ENCODE measurements around the gene PDIA2. TPM values are rescaled to one million over a fixed set of nuclear protein-coding genes. Genes with fewer than 3 reads are reported as not detected.

PDIA2 gene
- polyA plus RNA-seq, 2 of the 4 experiments (the other 2 are of a cell fraction) = 0.45 to 0.52 TPM

Other genes starting within 250 kb of the PDIA2 start
- 46.9 and 50.9 TPM in 2 replicates for gene POLR3K, start 229.6 kb upstream of the PDIA2 start, polyA plus RNA-seq (2011; rRNA removed)
- gene POLR3K, start 229.6 kb upstream of the PDIA2 start, polyA plus RNA-seq (2017; fragmentation: RNase III; extraction: RNeasy Plus Mini Kit Qiagen cat#74134 plus additional on column Dnase treatment) = 45.6 to 51.8 TPM (median 47.6 TPM) in 3 replicates
- 43.5 and 45.0 TPM in 2 replicates for gene SNRNP25, start 229.3 kb upstream of the PDIA2 start, polyA plus RNA-seq (2011; rRNA removed)
- 82.1 to 83.0 TPM (median 82.2 TPM) in 3 replicates for gene SNRNP25, start 229.3 kb upstream of the PDIA2 start, polyA plus RNA-seq (2017; fragmentation: RNase III; extraction: RNeasy Plus Mini Kit Qiagen cat#74134 plus additional on column Dnase treatment)
- 13.5 and 17.9 TPM in 2 replicates for gene RHBDF1, start 210.5 kb upstream of the PDIA2 start, polyA plus RNA-seq (2011; rRNA removed)
- 17.5 to 20.5 TPM (median 19.2 TPM) in 3 replicates for gene RHBDF1, start 210.5 kb upstream of the PDIA2 start, polyA plus RNA-seq (2017; fragmentation: RNase III; extraction: RNeasy Plus Mini Kit Qiagen cat#74134 plus additional on column Dnase treatment)
- gene MPG, start 204.9 kb upstream of the PDIA2 start, polyA plus RNA-seq (2011; rRNA removed) = 25.5 and 28.2 TPM in 2 replicates
- gene MPG, start 204.9 kb upstream of the PDIA2 start, polyA plus RNA-seq (2017; fragmentation: RNase III; extraction: RNeasy Plus Mini Kit Qiagen cat#74134 plus additional on column Dnase treatment) = 42.3 to 54.3 TPM (median 47.6 TPM) in 3 replicates
- 15.8 and 17.0 TPM in 2 replicates for gene NPRL3, start 144.5 kb upstream of the PDIA2 start, polyA plus RNA-seq (2011; rRNA removed)
- 24.6 to 28.4 TPM (median 25.9 TPM) in 3 replicates for gene NPRL3, start 144.5 kb upstream of the PDIA2 start, polyA plus RNA-seq (2017; fragmentation: RNase III; extraction: RNeasy Plus Mini Kit Qiagen cat#74134 plus additional on column Dnase treatment)
- gene HBZ, start 130.5 kb upstream of the PDIA2 start, polyA plus RNA-seq (2011; rRNA removed) = not detected in 2 replicates
- not detected in 3 replicates for gene HBZ, start 130.5 kb upstream of the PDIA2 start, polyA plus RNA-seq (2017; fragmentation: RNase III; extraction: RNeasy Plus Mini Kit Qiagen cat#74134 plus additional on column Dnase treatment)
- not detected in 2 replicates for gene HBM, start 117.2 kb upstream of the PDIA2 start, polyA plus RNA-seq (2011; rRNA removed)
- gene HBM, start 117.2 kb upstream of the PDIA2 start, polyA plus RNA-seq (2017; fragmentation: RNase III; extraction: RNeasy Plus Mini Kit Qiagen cat#74134 plus additional on column Dnase treatment) = not detected in 3 replicates
- gene HBA2, start 110.3 kb upstream of the PDIA2 start, polyA plus RNA-seq (2011; rRNA removed) = 0.20 and 0.26 TPM in 2 replicates
- 0.23 to 0.68 TPM in 2 of 3 replicates, not detected in the other for gene HBA2, start 110.3 kb upstream of the PDIA2 start, polyA plus RNA-seq (2017; fragmentation: RNase III; extraction: RNeasy Plus Mini Kit Qiagen cat#74134 plus additional on column Dnase treatment)
- gene HBA1, start 106.5 kb upstream of the PDIA2 start, polyA plus RNA-seq (2011; rRNA removed) = not detected in 2 replicates
- gene HBA1, start 106.5 kb upstream of the PDIA2 start, polyA plus RNA-seq (2017; fragmentation: RNase III; extraction: RNeasy Plus Mini Kit Qiagen cat#74134 plus additional on column Dnase treatment) = 0.51 to 1.3 TPM (median 0.58 TPM) in 3 replicates
- gene HBQ1, start 102.7 kb upstream of the PDIA2 start, polyA plus RNA-seq (2011; rRNA removed) = 2.0 and 2.3 TPM in 2 replicates
- 2.8 to 4.7 TPM (median 3.2 TPM) in 3 replicates for gene HBQ1, start 102.7 kb upstream of the PDIA2 start, polyA plus RNA-seq (2017; fragmentation: RNase III; extraction: RNeasy Plus Mini Kit Qiagen cat#74134 plus additional on column Dnase treatment)
- 34.5 and 51.6 TPM in 2 replicates for gene LUC7L, start 53.7 kb upstream of the PDIA2 start, polyA plus RNA-seq (2011; rRNA removed)
- gene LUC7L, start 53.7 kb upstream of the PDIA2 start, polyA plus RNA-seq (2017; fragmentation: RNase III; extraction: RNeasy Plus Mini Kit Qiagen cat#74134 plus additional on column Dnase treatment) = 64.5 to 67.6 TPM (median 65.3 TPM) in 3 replicates
- gene FAM234A, start 48.3 kb upstream of the PDIA2 start, polyA plus RNA-seq (2011; rRNA removed) = 25.6 and 27.4 TPM in 2 replicates
- 52.3 to 54.9 TPM (median 53.3 TPM) in 3 replicates for gene FAM234A, start 48.3 kb upstream of the PDIA2 start, polyA plus RNA-seq (2017; fragmentation: RNase III; extraction: RNeasy Plus Mini Kit Qiagen cat#74134 plus additional on column Dnase treatment)
- gene RGS11, start 7.2 kb upstream of the PDIA2 start, polyA plus RNA-seq (2011; rRNA removed) = 2.1 and 2.6 TPM in 2 replicates
- gene RGS11, start 7.2 kb upstream of the PDIA2 start, polyA plus RNA-seq (2017; fragmentation: RNase III; extraction: RNeasy Plus Mini Kit Qiagen cat#74134 plus additional on column Dnase treatment) = 4.2 to 6.7 TPM (median 5.3 TPM) in 3 replicates
- gene ARHGDIG, start 2.6 kb upstream of the PDIA2 start, polyA plus RNA-seq (2011; rRNA removed) = 0.82 and 1.1 TPM in 2 replicates
- gene ARHGDIG, start 2.6 kb upstream of the PDIA2 start, polyA plus RNA-seq (2017; fragmentation: RNase III; extraction: RNeasy Plus Mini Kit Qiagen cat#74134 plus additional on column Dnase treatment) = 1.3 to 1.9 TPM (median 1.4 TPM) in 3 replicates
- gene AXIN1, start 69.6 kb downstream of the PDIA2 start, polyA plus RNA-seq (2011; rRNA removed) = 8.7 and 8.9 TPM in 2 replicates
- 18.1 to 19.3 TPM (median 18.6 TPM) in 3 replicates for gene AXIN1, start 69.6 kb downstream of the PDIA2 start, polyA plus RNA-seq (2017; fragmentation: RNase III; extraction: RNeasy Plus Mini Kit Qiagen cat#74134 plus additional on column Dnase treatment)
- 115 and 130 TPM in 2 replicates for gene MRPL28, start 87.4 kb downstream of the PDIA2 start, polyA plus RNA-seq (2011; rRNA removed)
- gene MRPL28, start 87.4 kb downstream of the PDIA2 start, polyA plus RNA-seq (2017; fragmentation: RNase III; extraction: RNeasy Plus Mini Kit Qiagen cat#74134 plus additional on column Dnase treatment) = 139 to 144 TPM (median 139 TPM) in 3 replicates
- gene PGAP6, start 98.8 kb downstream of the PDIA2 start, polyA plus RNA-seq (2011; rRNA removed) = 25.9 and 36.0 TPM in 2 replicates
- gene PGAP6, start 98.8 kb downstream of the PDIA2 start, polyA plus RNA-seq (2017; fragmentation: RNase III; extraction: RNeasy Plus Mini Kit Qiagen cat#74134 plus additional on column Dnase treatment) = 32.3 to 38.1 TPM (median 36.2 TPM) in 3 replicates
- 229 and 239 TPM in 2 replicates for gene NME4, start 114.0 kb downstream of the PDIA2 start, polyA plus RNA-seq (2011; rRNA removed)
- 301 to 349 TPM (median 339 TPM) in 3 replicates for gene NME4, start 114.0 kb downstream of the PDIA2 start, polyA plus RNA-seq (2017; fragmentation: RNase III; extraction: RNeasy Plus Mini Kit Qiagen cat#74134 plus additional on column Dnase treatment)
- 15.5 and 17.9 TPM in 2 replicates for gene DECR2, start 118.7 kb downstream of the PDIA2 start, polyA plus RNA-seq (2011; rRNA removed)
- gene DECR2, start 118.7 kb downstream of the PDIA2 start, polyA plus RNA-seq (2017; fragmentation: RNase III; extraction: RNeasy Plus Mini Kit Qiagen cat#74134 plus additional on column Dnase treatment) = 31.0 to 38.0 TPM (median 34.2 TPM) in 3 replicates
- 6.7 and 9.7 TPM in 2 replicates for gene RAB11FIP3, start 142.5 kb downstream of the PDIA2 start, polyA plus RNA-seq (2011; rRNA removed)
- gene RAB11FIP3, start 142.5 kb downstream of the PDIA2 start, polyA plus RNA-seq (2017; fragmentation: RNase III; extraction: RNeasy Plus Mini Kit Qiagen cat#74134 plus additional on column Dnase treatment) = 18.0 to 19.1 TPM (median 18.4 TPM) in 3 replicates
- gene CAPN15, start 244.5 kb downstream of the PDIA2 start, polyA plus RNA-seq (2011; rRNA removed) = 10.0 and 11.4 TPM in 2 replicates
- gene CAPN15, start 244.5 kb downstream of the PDIA2 start, polyA plus RNA-seq (2017; fragmentation: RNase III; extraction: RNeasy Plus Mini Kit Qiagen cat#74134 plus additional on column Dnase treatment) = 31.3 to 33.9 TPM (median 33.3 TPM) in 3 replicates

Data from A549 (cell line).